ENCODE data around the gene MED16. TPM values are rescaled to one million over a fixed set of nuclear protein-coding genes. Genes with fewer than 3 reads are reported as not detected.

The MED16 gene
- total and polyA plus RNA-seq, 2 of the 13 experiments (the other 11 are each of a cell fraction or from before 2014, with no cell fraction given) = 13.3 to 14.8 TPM

DNA sequence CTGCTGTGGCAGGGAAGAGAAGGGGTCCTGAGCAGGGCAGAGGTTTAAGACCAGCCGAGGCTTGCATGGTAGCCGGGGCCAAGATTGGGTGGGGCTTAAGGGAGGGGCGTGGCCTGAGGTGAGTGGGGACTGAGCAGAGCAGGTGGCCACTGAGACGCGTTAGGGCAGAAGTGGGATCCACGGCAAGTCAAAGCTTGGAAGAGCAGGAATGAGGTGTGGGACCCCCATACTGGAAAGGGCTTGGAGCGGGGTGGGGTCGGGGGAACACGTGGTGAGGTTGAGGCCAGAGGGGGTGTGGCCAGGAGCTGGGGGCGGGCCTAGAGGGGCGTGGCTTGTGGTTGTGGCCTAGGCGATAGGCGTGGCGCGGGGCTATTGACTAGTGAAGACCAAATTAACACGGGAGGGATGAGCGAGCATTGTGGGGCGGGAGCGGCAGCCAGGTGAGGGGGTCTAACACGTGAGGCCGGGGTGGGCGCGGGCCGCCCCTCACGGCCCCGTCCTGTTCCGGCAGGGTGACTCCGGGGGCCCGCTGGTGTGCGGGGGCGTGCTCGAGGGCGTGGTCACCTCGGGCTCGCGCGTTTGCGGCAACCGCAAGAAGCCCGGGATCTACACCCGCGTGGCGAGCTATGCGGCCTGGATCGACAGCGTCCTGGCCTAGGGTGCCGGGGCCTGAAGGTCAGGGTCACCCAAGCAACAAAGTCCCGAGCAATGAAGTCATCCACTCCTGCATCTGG lies 30.2 kb downstream of the MED16 start (continued):
- TF ChIP-seq, protein P1, sequence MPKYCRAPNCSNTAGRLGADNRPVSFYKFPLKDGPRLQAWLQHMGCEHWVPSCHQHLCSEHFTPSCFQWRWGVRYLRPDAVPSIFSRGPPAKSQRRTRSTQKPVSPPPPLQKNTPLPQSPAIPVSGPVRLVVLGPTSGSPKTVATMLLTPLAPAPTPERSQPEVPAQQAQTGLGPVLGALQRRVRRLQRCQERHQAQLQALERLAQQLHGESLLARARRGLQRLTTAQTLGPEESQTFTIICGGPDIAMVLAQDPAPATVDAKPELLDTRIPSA (CRISPR knock-in tag; IDR thresholded peaks at IDR 0.05; ENCODE audit: borderline replicate concordance) = no peak

DNA sequence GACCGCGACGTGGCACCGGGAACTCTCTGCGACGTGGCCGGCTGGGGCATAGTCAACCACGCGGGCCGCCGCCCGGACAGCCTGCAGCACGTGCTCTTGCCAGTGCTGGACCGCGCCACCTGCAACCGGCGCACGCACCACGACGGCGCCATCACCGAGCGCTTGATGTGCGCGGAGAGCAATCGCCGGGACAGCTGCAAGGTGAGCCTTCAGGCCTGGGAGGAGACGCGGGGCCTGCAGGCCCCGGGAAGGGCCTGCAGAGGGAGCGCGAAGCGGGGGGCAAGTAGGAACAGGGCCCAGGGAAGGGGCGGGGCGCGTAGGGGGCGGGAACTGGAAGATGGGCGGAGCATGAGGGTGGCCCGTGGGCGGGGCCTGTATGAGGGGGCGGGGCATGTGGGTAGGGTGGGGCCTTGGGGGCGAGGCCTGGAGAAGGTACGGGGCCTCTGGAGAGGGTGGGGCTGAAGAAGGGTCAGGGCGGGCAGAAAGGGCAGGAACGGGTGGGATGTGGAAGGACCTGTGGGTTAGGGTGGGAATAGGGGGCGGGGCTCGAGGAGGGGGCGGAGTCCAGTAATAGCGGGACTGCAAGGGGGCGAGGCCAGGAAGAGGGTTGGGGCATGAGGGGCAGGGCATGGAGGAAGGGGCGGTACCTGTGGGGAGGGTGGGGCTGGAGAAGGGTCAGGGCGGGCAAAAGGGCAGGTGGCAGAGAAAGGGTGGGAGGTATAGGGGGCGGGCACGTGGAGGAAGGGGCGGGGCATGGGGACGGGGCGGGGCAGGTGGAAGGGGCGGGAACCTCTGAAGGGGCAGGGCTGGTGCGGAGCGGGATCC lies 31.0 kb downstream of the MED16 start:
- DNase-seq (ENCODE audit: low spot score) = peak; percentile 41
- Histone ChIP-seq H3K9me3 (ENCODE audit: low read length) (no peaks in the 10 kb centered on the region), H3K27ac (ENCODE audit: extremely low read length, insufficient read depth, low read length) (no peak overlapping the region), H3K79me2 (ENCODE audit: insufficient read depth, low read length) (no peaks in the 10 kb centered on the region), H3K27me3 (ENCODE audit: control insufficient read depth in 1 of 2, insufficient read depth in 2 of 2, low read length in 2 of 2) (no peaks in the 10 kb centered on the region), H3K4me2 (ENCODE audit: low read depth, low read length) (no peak overlapping the region), H3K4me3 (replicated peaks in 1 of 3; ENCODE audit: insufficient read depth in 1 of 3, low read depth in 2 of 3, low read length in 3 of 3) (no peak overlapping the region), H3K36me3 (replicated peaks in 1 of 2; ENCODE audit: control insufficient read depth in 1 of 2, insufficient read depth in 2 of 2, low read length in 2 of 2) (no peaks in the 10 kb centered on the region), H3K4me1 (ENCODE audit: insufficient read depth, low read length) (peaks cover 19% of the 10 kb centered on the region), H3K9ac (ENCODE audit: insufficient read depth, low read depth, low read length) (no peak overlapping the region), H4K20me1 (ENCODE audit: insufficient read depth, low read length) (no peaks in the 10 kb centered on the region), H2AFZ (ENCODE audit: low read length) (no peak overlapping the region)
- POLR2A ChIA-PET = interaction anchor here (0.6 to 1.0 kb wide), 2 partner anchors 14 to 376 kb away, joined by 3 to 4 read pairs; no protein-coding TSS in a partner anchor
- peak; percentile 36 for ATAC-seq
- CTCF ChIA-PET (ENCODE audit: low intra/inter-chr PET ratio, low total read pairs) = no interaction called here
- no TSS peak for BruUV-seq (replicated peaks)
- in situ Hi-C loops (cut with HindIII; ENCODE audit: extremely low pct_ligation_motif_present, low pct_unique_long_range_greater_than_20kb) = loop anchor here (5.0 to 10.0 kb wide), 2 partner anchors 55 to 123 kb away; partner anchors contain the start of genes KISS1R and WDR18
- intact Hi-C loops (cut with micrococcal nuclease; ENCODE audit: unreplicated experiment) = loop anchor here (2.0 kb wide), 1 partner anchor 55 kb away; the partner anchor contains the start of gene KISS1R
- FAIRE-seq = no peak
- 51% methylated on average over 39 of the region's 60 CpGs for WGBS (ENCODE audit: low lambda C conversion rate)
- TF ChIP-seq, protein P2, sequence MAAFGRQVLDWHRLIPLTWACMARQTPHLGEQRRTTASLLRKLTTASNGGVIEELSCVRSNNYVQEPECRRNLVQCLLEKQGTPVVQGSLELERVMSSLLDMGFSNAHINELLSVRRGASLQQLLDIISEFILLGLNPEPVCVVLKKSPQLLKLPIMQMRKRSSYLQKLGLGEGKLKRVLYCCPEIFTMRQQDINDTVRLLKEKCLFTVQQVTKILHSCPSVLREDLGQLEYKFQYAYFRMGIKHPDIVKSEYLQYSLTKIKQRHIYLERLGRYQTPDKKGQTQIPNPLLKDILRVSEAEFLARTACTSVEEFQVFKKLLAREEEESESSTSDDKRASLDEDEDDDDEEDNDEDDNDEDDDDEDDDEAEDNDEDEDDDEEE (CRISPR knock-in tag; IDR thresholded peaks at IDR 0.05) = no peak
- no peak for TF ChIP-seq ESRRA (CRISPR knock-in tag; IDR thresholded peaks at IDR 0.05; ENCODE audit: low read depth)
- TF ChIP-seq, protein P3, sequence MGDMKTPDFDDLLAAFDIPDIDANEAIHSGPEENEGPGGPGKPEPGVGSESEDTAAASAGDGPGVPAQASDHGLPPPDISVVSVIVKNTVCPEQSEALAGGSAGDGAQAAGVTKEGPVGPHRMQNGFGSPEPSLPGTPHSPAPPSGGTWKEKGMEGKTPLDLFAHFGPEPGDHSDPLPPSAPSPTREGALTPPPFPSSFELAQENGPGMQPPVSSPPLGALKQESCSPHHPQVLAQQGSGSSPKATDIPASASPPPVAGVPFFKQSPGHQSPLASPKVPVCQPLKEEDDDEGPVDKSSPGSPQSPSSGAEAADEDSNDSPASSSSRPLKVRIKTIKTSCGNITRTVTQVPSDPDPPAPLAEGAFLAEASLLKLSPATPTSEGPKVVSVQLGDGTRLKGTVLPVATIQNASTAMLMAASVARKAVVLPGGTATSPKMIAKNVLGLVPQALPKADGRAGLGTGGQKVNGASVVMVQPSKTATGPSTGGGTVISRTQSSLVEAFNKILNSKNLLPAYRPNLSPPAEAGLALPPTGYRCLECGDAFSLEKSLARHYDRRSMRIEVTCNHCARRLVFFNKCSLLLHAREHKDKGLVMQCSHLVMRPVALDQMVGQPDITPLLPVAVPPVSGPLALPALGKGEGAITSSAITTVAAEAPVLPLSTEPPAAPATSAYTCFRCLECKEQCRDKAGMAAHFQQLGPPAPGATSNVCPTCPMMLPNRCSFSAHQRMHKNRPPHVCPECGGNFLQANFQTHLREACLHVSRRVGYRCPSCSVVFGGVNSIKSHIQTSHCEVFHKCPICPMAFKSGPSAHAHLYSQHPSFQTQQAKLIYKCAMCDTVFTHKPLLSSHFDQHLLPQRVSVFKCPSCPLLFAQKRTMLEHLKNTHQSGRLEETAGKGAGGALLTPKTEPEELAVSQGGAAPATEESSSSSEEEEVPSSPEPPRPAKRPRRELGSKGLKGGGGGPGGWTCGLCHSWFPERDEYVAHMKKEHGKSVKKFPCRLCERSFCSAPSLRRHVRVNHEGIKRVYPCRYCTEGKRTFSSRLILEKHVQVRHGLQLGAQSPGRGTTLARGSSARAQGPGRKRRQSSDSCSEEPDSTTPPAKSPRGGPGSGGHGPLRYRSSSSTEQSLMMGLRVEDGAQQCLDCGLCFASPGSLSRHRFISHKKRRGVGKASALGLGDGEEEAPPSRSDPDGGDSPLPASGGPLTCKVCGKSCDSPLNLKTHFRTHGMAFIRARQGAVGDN (CRISPR knock-in tag; IDR thresholded peaks at IDR 0.05) = 0 out of 2 replicates have a peak, but pooled peaks have one; percentile 11
- no peak for TF ChIP-seq SRSF1 (optimal IDR thresholded peaks at IDR 0.05; ENCODE audit: low read depth, low read length)
- TF ChIP-seq TCF12 (IDR thresholded peaks at IDR 0.05) = no peak
- TF ChIP-seq TCF12 (CRISPR knock-in tag; IDR thresholded peaks at IDR 0.05) = no peak
- no peak for TF ChIP-seq ZBTB42 (CRISPR knock-in tag; IDR thresholded peaks at IDR 0.05)
- TF ChIP-seq ZNF260 (CRISPR knock-in tag; IDR thresholded peaks at IDR 0.05; ENCODE audit: borderline replicate concordance, low read depth) = no peak
- TF ChIP-seq PCBP1 (IDR thresholded peaks at IDR 0.05; ENCODE audit: borderline replicate concordance, low read depth, low read length) = no peak
- no peak for TF ChIP-seq ZNF772 (CRISPR knock-in tag; IDR thresholded peaks at IDR 0.05)
- TF ChIP-seq, protein P4, sequence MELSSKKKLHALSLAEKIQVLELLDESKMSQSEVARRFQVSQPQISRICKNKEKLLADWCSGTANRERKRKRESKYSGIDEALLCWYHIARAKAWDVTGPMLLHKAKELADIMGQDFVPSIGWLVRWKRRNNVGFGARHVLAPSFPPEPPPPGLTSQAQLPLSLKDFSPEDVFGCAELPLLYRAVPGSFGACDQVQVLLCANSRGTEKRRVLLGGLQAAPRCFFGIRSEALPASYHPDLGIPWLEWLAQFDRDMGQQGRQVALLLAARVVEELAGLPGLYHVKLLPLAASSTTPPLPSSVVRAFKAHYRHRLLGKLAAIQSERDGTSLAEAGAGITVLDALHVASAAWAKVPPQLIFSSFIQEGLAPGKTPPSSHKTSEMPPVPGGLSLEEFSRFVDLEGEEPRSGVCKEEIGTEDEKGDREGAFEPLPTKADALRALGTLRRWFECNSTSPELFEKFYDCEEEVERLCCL (CRISPR knock-in tag; IDR thresholded peaks at IDR 0.05; ENCODE audit: borderline replicate concordance) = no peak
